ENCODE measurements around the gene AP3B2.

Gene AP3B2

DNA sequence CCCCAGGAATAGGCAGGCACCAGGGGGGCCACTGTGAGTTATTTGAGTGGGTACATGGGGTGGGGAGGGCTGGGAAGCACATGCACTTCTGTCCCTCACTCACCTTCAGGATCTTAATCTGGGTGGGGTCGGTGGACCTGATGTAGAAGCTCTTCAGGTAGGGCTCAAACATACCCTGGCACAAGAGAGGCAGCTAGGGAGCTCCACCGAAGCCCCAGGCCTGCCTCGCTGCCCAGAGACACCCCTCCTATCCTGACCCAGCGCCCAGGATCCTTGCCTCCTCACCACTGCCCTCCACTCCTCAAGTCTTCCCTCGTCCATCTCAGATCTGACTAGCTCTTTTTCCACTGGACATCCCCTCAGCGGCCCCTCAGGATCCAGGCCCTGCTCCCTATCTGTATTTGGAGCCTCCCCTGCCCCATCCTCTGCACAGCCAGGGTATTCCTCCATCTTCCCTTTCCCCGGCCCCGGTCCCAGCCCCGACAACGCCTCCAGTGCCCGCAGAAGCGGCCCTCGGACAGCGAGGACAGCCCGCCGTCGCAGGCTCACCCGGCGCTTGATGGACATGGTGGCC lies 30.0 kb downstream of the AP3B2 start:
- Histone ChIP-seq H4K91ac (ENCODE audit: low read depth, low read length) (no peak overlapping the region), H3K4me3 (ENCODE audit: low read depth, low read length) (peak overlapping the region; percentile 72), H2BK12ac (ENCODE audit: low read length) (no peak overlapping the region), H3K14ac (ENCODE audit: low read length) (peak overlapping the region; percentile 29), H2BK120ac (ENCODE audit: insufficient read depth, low read length, poor library complexity) (no peak overlapping the region), H3K23ac (ENCODE audit: low read length) (no peak overlapping the region), H3K18ac (ENCODE audit: low read length) (no peak overlapping the region), H3K9me3 (ENCODE audit: insufficient read depth, low read depth, low read length) (peaks cover 3% of the 10 kb centered on the region), H4K8ac (ENCODE audit: low read depth, low read length) (peak overlapping the region; percentile 52), H3K4me1 (ENCODE audit: control insufficient read depth in 1 of 2, insufficient read depth in 2 of 2, low read length in 2 of 2) (peaks cover 11% of the 10 kb centered on the region in 2 experiments), H3K4ac (ENCODE audit: low read depth, low read length) (no peak overlapping the region), H2BK5ac (ENCODE audit: low read depth, low read length, poor library complexity) (no peak overlapping the region), H2AFZ (ENCODE audit: insufficient read depth, low read length, poor library complexity) (peak overlapping the region; percentile 78), H2AK5ac (ENCODE audit: low read length) (no peak overlapping the region), H3K79me1 (ENCODE audit: low read length) (peaks cover 3% of the 10 kb centered on the region), H3K79me2 (ENCODE audit: control insufficient read depth, insufficient read depth, low read length, poor library complexity) (peaks cover 3% of the 10 kb centered on the region), H3K9ac (ENCODE audit: low read length) (no peak overlapping the region), H3K4me2 (ENCODE audit: low read length) (peak overlapping the region; percentile 78), H4K12ac (ENCODE audit: low read depth, low read length) (no peak overlapping the region), H3K27me3 (ENCODE audit: insufficient read depth, low read length) (no peaks in the 10 kb centered on the region), H3K36me3 (ENCODE audit: control insufficient read depth in 1 of 2, insufficient read depth in 2 of 2, low read length in 2 of 2) (no peaks in the 10 kb centered on the region), H3K27ac (ENCODE audit: low read depth, low read length) (no peak overlapping the region)
- no peak for DNase-seq
- WGBS (ENCODE audit: extremely low coverage, insufficient coverage, insufficient read length) = no CpG with 5 or more reads among the region's 19 CpGs

DNA sequence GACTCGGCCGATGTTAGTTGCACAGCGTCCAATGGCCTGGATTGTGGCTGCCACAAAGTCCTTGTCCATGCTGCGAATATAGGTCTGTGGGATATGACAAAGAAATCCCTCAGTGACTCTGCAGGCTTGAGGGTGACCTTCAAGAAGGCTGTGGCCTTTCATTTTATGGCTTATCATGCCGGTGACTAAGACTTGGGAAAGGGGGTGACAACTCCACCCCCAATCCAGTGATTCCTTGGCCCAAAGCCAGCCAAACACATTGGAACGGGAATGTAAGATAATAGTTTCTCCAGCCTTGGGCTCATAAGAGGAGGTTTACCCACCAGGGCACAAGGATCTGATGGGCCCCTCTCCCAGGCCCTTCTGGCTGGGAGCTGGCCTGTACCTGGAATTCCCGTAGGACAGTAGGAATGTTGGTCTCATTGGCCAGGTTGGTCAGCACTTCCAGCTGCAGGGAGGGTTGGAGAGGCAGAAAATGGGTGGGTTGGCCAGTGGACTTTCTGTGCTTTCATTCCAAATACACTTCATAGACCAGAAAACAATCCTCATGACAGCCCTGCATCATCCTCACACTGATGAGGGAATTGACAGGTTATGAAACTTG lies 31.9 kb downstream of the AP3B2 start:
- H2BK5ac ChIP-seq (ENCODE audit: low read depth, low read length, poor library complexity) = no peak overlapping the region
- H3K18ac ChIP-seq (ENCODE audit: low read length) = no peak overlapping the region
- H3K79me1 ChIP-seq (ENCODE audit: low read length) = peaks cover 3% of the 10 kb centered on the region
- H3K9me3 ChIP-seq (ENCODE audit: insufficient read depth, low read depth, low read length) = peaks cover 3% of the 10 kb centered on the region
- H2AFZ ChIP-seq (ENCODE audit: insufficient read depth, low read length, poor library complexity) = no peak overlapping the region
- no peak overlapping the region for H4K12ac ChIP-seq (ENCODE audit: low read depth, low read length)
- no peak overlapping the region for H3K4me2 ChIP-seq (ENCODE audit: low read length)
- no peak overlapping the region for H2BK12ac ChIP-seq (ENCODE audit: low read length)
- no peak overlapping the region for H3K23ac ChIP-seq (ENCODE audit: low read length)
- no peak overlapping the region for H4K91ac ChIP-seq (ENCODE audit: low read depth, low read length)
- H3K9ac ChIP-seq (ENCODE audit: low read length) = no peak overlapping the region
- no peak overlapping the region for H3K4ac ChIP-seq (ENCODE audit: low read depth, low read length)
- peaks cover 11% of the 10 kb centered on the region in 2 experiments for H3K4me1 ChIP-seq (ENCODE audit: control insufficient read depth in 1 of 2, insufficient read depth in 2 of 2, low read length in 2 of 2)
- no peak overlapping the region for H4K8ac ChIP-seq (ENCODE audit: low read depth, low read length)
- no peaks in the 10 kb centered on the region for H3K36me3 ChIP-seq (ENCODE audit: control insufficient read depth in 1 of 2, insufficient read depth in 2 of 2, low read length in 2 of 2)
- H3K27ac ChIP-seq (ENCODE audit: low read depth, low read length) = no peak overlapping the region
- WGBS (ENCODE audit: extremely low coverage, insufficient coverage, insufficient read length) = no CpG with 5 or more reads among the region's 7 CpGs
- no peak overlapping the region for H2AK5ac ChIP-seq (ENCODE audit: low read length)
- H2BK120ac ChIP-seq (ENCODE audit: insufficient read depth, low read length, poor library complexity) = no peak overlapping the region
- DNase-seq = no peak
- H3K4me3 ChIP-seq (ENCODE audit: low read depth, low read length) = no peak overlapping the region
- no peaks in the 10 kb centered on the region for H3K27me3 ChIP-seq (ENCODE audit: insufficient read depth, low read length)
- H3K14ac ChIP-seq (ENCODE audit: low read length) = no peak overlapping the region
- H3K79me2 ChIP-seq (ENCODE audit: control insufficient read depth, insufficient read depth, low read length, poor library complexity) = peaks cover 3% of the 10 kb centered on the region

DNA sequence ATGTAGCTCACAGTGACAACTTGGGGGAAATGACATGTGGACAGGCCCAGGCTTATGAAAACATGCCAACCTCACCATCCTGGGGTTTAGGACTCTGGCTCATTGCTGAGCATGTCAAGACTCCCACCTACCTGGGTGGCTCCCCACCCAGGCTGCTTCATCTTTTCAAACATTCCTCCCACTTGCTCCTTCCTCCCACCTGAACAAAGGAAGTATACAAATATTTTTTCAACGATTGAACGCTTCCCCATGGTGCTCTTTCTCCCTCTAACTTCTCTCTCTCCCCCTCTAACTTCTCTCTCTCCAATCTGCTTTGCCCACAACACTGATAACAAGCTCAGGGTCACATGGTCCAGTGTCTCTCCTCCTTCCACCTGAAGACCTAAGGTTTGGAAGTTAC lies 34.8 kb downstream of the AP3B2 start:
- Histone ChIP-seq H3K4me1 (ENCODE audit: control insufficient read depth in 1 of 2, insufficient read depth in 2 of 2, low read length in 2 of 2) (peaks cover under 1% of the 10 kb centered on the region in 2 experiments), H3K27ac (ENCODE audit: low read depth, low read length) (no peak overlapping the region), H3K18ac (ENCODE audit: low read length) (no peak overlapping the region), H3K4me3 (ENCODE audit: low read depth, low read length) (no peak overlapping the region), H4K8ac (ENCODE audit: low read depth, low read length) (no peak overlapping the region), H2AFZ (ENCODE audit: insufficient read depth, low read length, poor library complexity) (no peak overlapping the region), H2BK5ac (ENCODE audit: low read depth, low read length, poor library complexity) (no peak overlapping the region), H3K4ac (ENCODE audit: low read depth, low read length) (no peak overlapping the region), H3K23ac (ENCODE audit: low read length) (no peak overlapping the region), H3K36me3 (ENCODE audit: control insufficient read depth in 1 of 2, insufficient read depth in 2 of 2, low read length in 2 of 2) (no peaks in the 10 kb centered on the region), H3K79me1 (ENCODE audit: low read length) (no peaks in the 10 kb centered on the region), H3K27me3 (ENCODE audit: insufficient read depth, low read length) (no peaks in the 10 kb centered on the region), H4K12ac (ENCODE audit: low read depth, low read length) (no peak overlapping the region), H3K9ac (ENCODE audit: low read length) (no peak overlapping the region), H2BK12ac (ENCODE audit: low read length) (no peak overlapping the region), H2AK5ac (ENCODE audit: low read length) (no peak overlapping the region), H4K91ac (ENCODE audit: low read depth, low read length) (no peak overlapping the region), H2BK120ac (ENCODE audit: insufficient read depth, low read length, poor library complexity) (no peak overlapping the region), H3K9me3 (ENCODE audit: insufficient read depth, low read depth, low read length) (no peaks in the 10 kb centered on the region), H3K4me2 (ENCODE audit: low read length) (no peak overlapping the region), H3K14ac (ENCODE audit: low read length) (no peak overlapping the region), H3K79me2 (ENCODE audit: control insufficient read depth, insufficient read depth, low read length, poor library complexity) (no peaks in the 10 kb centered on the region)
- WGBS (ENCODE audit: extremely low coverage, insufficient coverage, insufficient read length) = no CpG with 5 or more reads among the region's 2 CpGs
- DNase-seq = no peak

DNA sequence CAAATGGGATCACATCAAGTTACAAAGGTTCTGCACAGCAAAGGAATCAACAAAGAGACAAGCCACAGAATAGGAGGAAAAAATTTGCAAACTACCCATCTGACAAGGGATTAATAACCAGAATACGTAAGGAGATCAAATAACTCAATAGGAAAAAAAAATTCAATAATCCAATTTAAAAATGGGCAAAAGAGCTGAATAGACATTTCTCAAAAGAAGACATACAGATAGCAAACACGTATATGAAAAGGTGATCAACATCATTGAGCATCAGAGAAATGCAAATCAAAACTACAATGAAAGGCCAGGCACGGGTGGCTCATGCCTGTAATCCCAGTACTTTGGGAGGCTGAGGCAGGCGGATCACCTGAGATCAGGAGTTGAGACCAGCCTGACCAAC lies 39.0 kb downstream of the AP3B2 start:
- Histone ChIP-seq H3K4me1 (ENCODE audit: control insufficient read depth in 1 of 2, insufficient read depth in 2 of 2, low read length in 2 of 2) (no peaks in the 10 kb centered on the region), H3K9me3 (ENCODE audit: insufficient read depth, low read depth, low read length) (no peaks in the 10 kb centered on the region), H3K14ac (ENCODE audit: low read length) (no peak overlapping the region), H2BK120ac (ENCODE audit: insufficient read depth, low read length, poor library complexity) (no peak overlapping the region), H3K79me1 (ENCODE audit: low read length) (no peaks in the 10 kb centered on the region), H3K27me3 (ENCODE audit: insufficient read depth, low read length) (no peaks in the 10 kb centered on the region), H2BK12ac (ENCODE audit: low read length) (no peak overlapping the region), H2BK5ac (ENCODE audit: low read depth, low read length, poor library complexity) (no peak overlapping the region), H4K8ac (ENCODE audit: low read depth, low read length) (no peak overlapping the region), H3K79me2 (ENCODE audit: control insufficient read depth, insufficient read depth, low read length, poor library complexity) (no peaks in the 10 kb centered on the region), H3K27ac (ENCODE audit: low read depth, low read length) (no peak overlapping the region), H3K36me3 (ENCODE audit: control insufficient read depth in 1 of 2, insufficient read depth in 2 of 2, low read length in 2 of 2) (no peaks in the 10 kb centered on the region), H2AFZ (ENCODE audit: insufficient read depth, low read length, poor library complexity) (no peak overlapping the region), H3K4me2 (ENCODE audit: low read length) (no peak overlapping the region), H3K18ac (ENCODE audit: low read length) (no peak overlapping the region), H4K12ac (ENCODE audit: low read depth, low read length) (no peak overlapping the region), H3K4me3 (ENCODE audit: low read depth, low read length) (no peak overlapping the region), H3K9ac (ENCODE audit: low read length) (no peak overlapping the region), H3K4ac (ENCODE audit: low read depth, low read length) (no peak overlapping the region), H4K91ac (ENCODE audit: low read depth, low read length) (no peak overlapping the region), H3K23ac (ENCODE audit: low read length) (no peak overlapping the region), H2AK5ac (ENCODE audit: low read length) (no peak overlapping the region)
- no CpG with 5 or more reads among the region's 4 CpGs for WGBS (ENCODE audit: extremely low coverage, insufficient coverage, insufficient read length)
- no peak for DNase-seq

Data from trophoblast cell (in vitro differentiated cells and primary cell).